Keratinocyte (primary cell): ENCODE results near the gene TMEM242.

Experiments
- CTCF ChIP-seq, 3 experiments: IDR thresholded peaks in 1 of 3; conservative IDR thresholded peaks in 1 of 3; optimal IDR thresholded peaks in 1 of 3; 2 replicates in 2 of 3; 3 replicates in 1 of 3; pipeline versions ENCODE3 to v1.5.1; 2011; ENCODE audit warnings: low read length in 3 of 3, mild to moderate bottlenecking in 3 of 3, moderate library complexity in 2 of 3, control low read depth in 1 of 3, inconsistent platforms in 1 of 3; ENCODE audit not compliant: insufficient read depth in 2 of 3; ENCODE audit errors: extremely low read depth in 1 of 3
- EZH2 ChIP-seq: IDR thresholded peaks from one replicate; pipeline ENCODE4 v1.6.1; 2012; ENCODE audit warnings: inconsistent platforms, mild to moderate bottlenecking, low read length, moderate library complexity

GRCh38 chr6:157329829-157330228 lies 6.5 kb upstream of the TMEM242 start:
- TF ChIP-seq CTCF (optimal IDR thresholded peaks at IDR 0.05 in 1 of 3, IDR thresholded peaks at IDR 0.05 in 1 of 3, conservative IDR thresholded peaks at IDR 0.05 in 1 of 3; ENCODE audit: extremely low read depth in 1 of 3, insufficient read depth in 2 of 3, low read length in 3 of 3) (no peak), EZH2 (no peak)
